Gastroesophageal sphincter (tissue), 4 donors: ENCODE results near the gene DDX19B. TPM values are rescaled to one million over a fixed set of nuclear protein-coding genes. Genes with fewer than 3 reads are reported as not detected.
"Not testable (repeated sequence)": the region's sequence is repeated elsewhere in the genome, so short reads cannot be mapped to it uniquely, and the experiment has no call there.

Experiments used
- ATAC-seq: fragments of 150-250 bp; one replicate; pipeline ENCODE4 v1.9.1; 2016; ENCODE audit warnings: mild to moderate bottlenecking, moderate library complexity
- H3K27ac ChIP-seq, 4 donors: fragments of 200-600 bp; sonication (generic) in 3 of 4; 1 replicate in 3 of 4; 2 replicates in 1 of 4; pipeline ENCODE4 v1.5.1; 2016 to 2019
- H3K27me3 ChIP-seq: fragments of 200-600 bp; sonication (generic); one replicate; pipeline ENCODE4 v1.5.1; 2019
- H3K36me3 ChIP-seq, 2 donors: fragments of 200-600 bp; sonication (generic); one replicate each; pipeline ENCODE4 v1.5.1; 2019; ENCODE audit warnings: control low read depth in 1 of 2
- H3K4me1 ChIP-seq, 3 donors: fragments of 200-600 bp; sonication (generic); 1 replicate in 2 of 3; 2 replicates in 1 of 3; pipeline ENCODE4 v1.5.1; 2016 to 2019; ENCODE audit warnings: control low read depth in 2 of 3
- H3K4me3 ChIP-seq, 2 donors: fragments of 200-600 bp; sonication (generic); one replicate each; pipeline ENCODE4 v1.5.1; 2019; ENCODE audit warnings: mild to moderate bottlenecking in 1 of 2, moderate library complexity in 1 of 2
- H3K9me3 ChIP-seq, 3 donors: fragments of 200-600 bp; sonication (generic); one replicate each; pipeline ENCODE4 v1.5.1; 2017 to 2019; ENCODE audit warnings: control low read depth in 2 of 3
- CTCF ChIP-seq, 4 experiments: fragments of 200-600 bp in 2 of 4; fragments of 450-650 bp in 2 of 4; sonication (generic) in 1 of 4; IDR thresholded peaks; one replicate each; pipeline ENCODE4 v1.5.1; 2017 to 2019; ENCODE audit warnings: antibody characterized with exemption in 4 of 4, mild to moderate bottlenecking in 2 of 4, moderate library complexity in 2 of 4
- EP300 ChIP-seq: sonication (generic); formaldehyde crosslinking; IDR thresholded peaks from one replicate; pipeline ENCODE4 v1.6.1; 2017; ENCODE audit warnings: antibody characterized with exemption, mild to moderate bottlenecking
- POLR2A ChIP-seq, 2 donors: fragments of 450-650 bp; IDR thresholded peaks; one replicate each; pipeline ENCODE4 v1.6.1; 2017; ENCODE audit warnings: antibody characterized with exemption in 2 of 2, mild to moderate bottlenecking in 2 of 2, moderate library complexity in 1 of 2
- POLR2AphosphoS5 ChIP-seq: sonication (generic); formaldehyde crosslinking; IDR thresholded peaks from one replicate; pipeline ENCODE4 v1.6.1; 2017; ENCODE audit warnings: antibody characterized with exemption
- WGBS, 2 donors: methylation state at CpG; one replicate each; pipeline ENCODE4 v1.1.5; 2018; ENCODE audit warnings: low coverage in 1 of 2; 5-methylcytosine and 5-hydroxymethylcytosine counted together
- total RNA-seq, 4 donors: library from RNA; depleted of rRNA; stranded (reverse); fragments of >200 nt; gene quantifications; one replicate each; pipeline ENCODE4 v1.1.0, GENCODE V29; 2016

Gene DDX19B
- total RNA-seq, 4 donors from 2014 or later = 25.4 to 44.0 (median 30.4) TPM

GRCh38 chr16:70289229-70290094 lies 9.5 kb upstream of the DDX19B start, which contains the start of gene AARS1:
TSS of gene AARS1 (minus strand) at chr16:70289506. CDS start at chr16:70282763, 6,743 bp downstream.
- peak; percentile 100 for ATAC-seq
- Histone ChIP-seq H3K27me3 (no peaks in the 10 kb centered on the region), H3K4me1 (peaks cover 0 to 40% (median 6%) of the 10 kb centered on the region in 3 donors), H3K9me3 (no peaks in the 10 kb centered on the region), H3K4me3 (peak within 1 kb of the TSS; percentile 69 to 73), H3K27ac (peak within 1 kb of the TSS; percentile 83 to 99 (median 96)), H3K36me3 (peaks cover 0 to 12% of the 10 kb centered on the region in 2 donors)
- TF ChIP-seq CTCF (IDR thresholded peaks at IDR 0.05) (peak in 2 of 4 experiments; percentile 26 to 31), POLR2A (IDR thresholded peaks at IDR 0.05) (peak; percentile 95 to 96), POLR2AphosphoS5 (peak; percentile 99), EP300 (no peak)
- 3 to 12% methylated on average over 5 to 6 of the region's 53 CpGs for WGBS, 2 donors

- Histone ChIP-seq H3K27ac (no peak overlapping the region), H3K9me3 (no peaks in the 10 kb centered on the region), H3K27me3 (no peaks in the 10 kb centered on the region), H3K4me1 (peaks cover 0 to 31% (median 6%) of the 10 kb centered on the region in 3 donors), H3K36me3 (no peaks in the 10 kb centered on the region), H3K4me3 (no peak overlapping the region)
- ATAC-seq = no peak
- no peak for TF ChIP-seq EP300
- no peak for TF ChIP-seq POLR2A (IDR thresholded peaks at IDR 0.05)
- no peak for TF ChIP-seq POLR2AphosphoS5
- no peak for TF ChIP-seq CTCF (IDR thresholded peaks at IDR 0.05)
Observed at GRCh38 chr16:70290949-70291519, 8.0 kb upstream of the DDX19B start.

GRCh38 chr16:70292148-70292547 lies 6.8 kb upstream of the DDX19B start:
- not testable (repeated sequence) for ATAC-seq, H3K27me3 ChIP-seq, H3K9me3 ChIP-seq, H3K4me3 ChIP-seq, H3K27ac ChIP-seq, H3K36me3 ChIP-seq
- H3K4me1 ChIP-seq = peaks cover 0 to 23% (median 6%) of the 10 kb centered on the region in 3 donors
- 87 to 96% methylated on average over 5 to 8 of the region's 11 CpGs for WGBS, 2 donors

- no peaks in the 10 kb centered on the region for H3K27me3 ChIP-seq
- no peak overlapping the region for H3K4me3 ChIP-seq
- H3K36me3 ChIP-seq = no peaks in the 10 kb centered on the region
- H3K4me1 ChIP-seq = peaks cover 0 to 16% (median 0%) of the 10 kb centered on the region in 3 donors
- 77% methylated on average over 7 of the region's 28 CpGs; no CpG with 5 or more reads in 1 of the 2 donors for WGBS, 2 donors
- TF ChIP-seq POLR2AphosphoS5 = no peak
- TF ChIP-seq POLR2A (IDR thresholded peaks at IDR 0.05) = no peak
- no peaks in the 10 kb centered on the region for H3K9me3 ChIP-seq
- H3K27ac ChIP-seq = no peak overlapping the region
- no peak for ATAC-seq
Observed at GRCh38 chr16:70294385-70295025, 4.5 kb upstream of the DDX19B start.

GRCh38 chr16:70295634-70296033 lies 3.4 kb upstream of the DDX19B start:
- Histone ChIP-seq H3K36me3 (peaks cover 0 to 2% of the 10 kb centered on the region in 2 donors), H3K4me3 (no peak overlapping the region), H3K27ac (no peak overlapping the region), H3K9me3 (peaks cover 0 to under 1% (median 0%) of the 10 kb centered on the region in 3 donors), H3K27me3 (no peaks in the 10 kb centered on the region), H3K4me1 (peaks cover 0 to 19% (median 0%) of the 10 kb centered on the region in 3 donors)
- ATAC-seq = no peak
- TF ChIP-seq EP300 = no peak
- no peak for TF ChIP-seq POLR2AphosphoS5
- TF ChIP-seq POLR2A (IDR thresholded peaks at IDR 0.05) = no peak
- TF ChIP-seq CTCF (IDR thresholded peaks at IDR 0.05) = no peak
